Measurements from ENCODE around the gene MRPL49.

- no peak for TF ChIP-seq CTCF (IDR thresholded peaks at IDR 0.05)
- TF ChIP-seq JUN (CRISPR knock-in tag; IDR thresholded peaks at IDR 0.05): no peak
- no peak for TF ChIP-seq MXD4 (CRISPR knock-in tag; IDR thresholded peaks at IDR 0.05; ENCODE audit: borderline replicate concordance)
- TF ChIP-seq MAX (CRISPR knock-in tag; IDR thresholded peaks at IDR 0.05): no peak
- TF ChIP-seq OVOL2 (CRISPR knock-in tag; IDR thresholded peaks at IDR 0.05; ENCODE audit: borderline replicate concordance): no peak
Measured at GRCh38 chr11:65141896-65142494, 19.9 kb downstream of the MRPL49 start.

All from WTC11 (cell line).